Caki2 (cell line): ENCODE data around the gene SULT1A2. TPM values are rescaled to one million over a fixed set of nuclear protein-coding genes. Genes with fewer than 3 reads are reported as not detected.
"Not testable (repeated sequence)": the region's sequence is repeated elsewhere in the genome, so short reads cannot be mapped to it uniquely, and the experiment has no call there.

Source experiments
- DNase-seq: peaks from one replicate; pipeline ENCODE4 v3.0.0-alpha.2; 2015; ENCODE audit warnings: low read depth
- in situ Hi-C: cut with HindIII; loops from 2 replicates; pipeline ENCODE4 v1.10.0; 2016; ENCODE audit warnings: low sequenced_read_pairs, low pct_unique_long_range_greater_than_20kb, mixed read lengths
- total RNA-seq: library from RNA; depleted of rRNA; stranded (reverse); fragments of >200 nt; shearing (Covaris generic); gene quantifications from 2 replicates; pipeline ENCODE4 v1.2.3, GENCODE V29; 2014; ENCODE audit warnings: low replicate concordance; rRNA removed

The SULT1A2 gene
- total RNA-seq: not detected in 2 replicates

- in situ Hi-C loops: no loop called here
- DNase-seq: no peak
These were observed at the start of gene SULT1A2 for GRCh38 chr16:28596840-28597691. SULT1A2 (minus strand) TSS chr16:28597050; CDS start chr16:28595930, 1,120 bp downstream.

- DNase-seq: not testable (repeated sequence)
These were observed 43.1 kb upstream of the SULT1A2 start for GRCh38 chr16:28639959-28640358.

GRCh38 chr16:28638359-28638758 lies 41.5 kb upstream of the SULT1A2 start:
- in situ Hi-C loops, DNase-seq: not testable (repeated sequence)

More at GRCh38 chr16:28639959-28640358, 43.1 kb upstream of the SULT1A2 start:
- in situ Hi-C loops: not testable (repeated sequence)

DNA sequence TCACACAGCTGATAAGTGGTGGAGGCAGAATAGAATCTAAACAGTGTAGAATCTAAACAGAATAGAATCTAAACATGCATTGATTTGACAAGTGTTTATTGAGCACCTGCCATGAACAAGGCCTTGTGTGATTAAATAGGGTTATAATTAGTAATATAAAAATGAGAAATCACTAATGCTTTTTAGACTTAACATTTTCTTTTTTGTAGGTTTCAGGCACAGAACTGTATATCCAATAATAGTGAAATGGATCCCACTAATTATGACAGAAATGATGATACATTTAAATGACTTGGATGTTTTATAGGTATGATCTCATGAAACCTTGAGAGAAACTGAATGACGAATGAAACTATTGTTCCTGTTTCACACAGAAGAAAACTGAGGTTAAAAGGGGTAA lies 40.9 kb upstream of the SULT1A2 start, which contains the start of gene NPIPB8:
Gene NPIPB8, plus strand, starts transcription at position 301 of the 400 bp plus-strand sequence. CDS start 296 bp downstream, outside the sequence.
- in situ Hi-C loops, DNase-seq: not testable (repeated sequence)

GRCh38 chr16:28636093-28636823 lies 39.4 kb upstream of the SULT1A2 start:
- peak; percentile 93 for DNase-seq
- in situ Hi-C loops: not testable (repeated sequence)

DNA sequence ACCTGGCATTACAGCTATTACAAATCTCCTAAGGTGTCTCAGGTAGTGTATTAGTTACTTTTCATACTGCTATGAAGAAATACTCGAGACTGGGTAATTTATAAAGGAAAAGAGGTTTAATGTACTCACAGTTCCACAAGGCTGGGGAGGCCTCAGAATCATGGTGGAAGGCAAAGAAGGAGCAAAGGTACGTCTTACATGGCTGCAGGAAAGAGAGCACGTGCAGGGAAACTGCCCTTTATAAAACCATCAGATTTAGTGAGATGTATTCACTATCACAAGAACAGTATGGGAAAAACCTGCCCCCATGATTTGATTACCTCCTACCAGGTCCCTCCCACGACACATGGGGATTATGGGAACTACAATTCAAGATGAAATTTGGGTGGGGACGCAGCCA lies 34.1 kb upstream of the SULT1A2 start:
- in situ Hi-C loops, DNase-seq: not testable (repeated sequence)

DNA sequence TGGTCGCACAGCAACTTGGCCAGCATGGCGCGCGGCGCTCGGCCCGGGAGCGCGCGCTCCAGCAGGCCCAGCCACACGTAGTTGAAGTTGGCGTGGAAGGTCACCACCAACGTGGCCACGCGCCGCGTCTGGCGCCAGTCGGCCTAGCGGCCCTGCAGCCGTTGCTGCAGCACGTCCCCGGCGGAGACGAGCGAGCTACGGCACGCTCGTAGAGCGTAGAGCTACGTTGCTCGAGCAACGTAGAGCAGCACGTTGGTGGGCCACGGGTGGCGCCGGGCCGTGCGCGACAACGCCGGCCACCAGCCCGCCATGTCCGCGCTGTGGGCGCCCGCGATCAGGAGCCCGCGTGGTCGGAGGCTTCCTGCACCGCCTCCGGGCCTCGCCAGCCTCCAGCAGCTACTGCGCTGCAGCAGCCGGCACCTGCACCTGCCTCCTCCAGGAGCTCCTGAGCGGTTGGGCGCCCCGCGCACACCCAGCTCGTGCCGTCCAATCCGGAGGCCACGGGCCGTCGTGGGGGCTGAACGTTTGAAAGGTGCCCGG lies 26.4 kb upstream of the SULT1A2 start:
- in situ Hi-C loops: no loop called here
- no peak for DNase-seq

GRCh38 chr16:28622532-28623171 lies 25.8 kb upstream of the SULT1A2 start:
- DNase-seq, in situ Hi-C loops: not testable (repeated sequence)

DNA sequence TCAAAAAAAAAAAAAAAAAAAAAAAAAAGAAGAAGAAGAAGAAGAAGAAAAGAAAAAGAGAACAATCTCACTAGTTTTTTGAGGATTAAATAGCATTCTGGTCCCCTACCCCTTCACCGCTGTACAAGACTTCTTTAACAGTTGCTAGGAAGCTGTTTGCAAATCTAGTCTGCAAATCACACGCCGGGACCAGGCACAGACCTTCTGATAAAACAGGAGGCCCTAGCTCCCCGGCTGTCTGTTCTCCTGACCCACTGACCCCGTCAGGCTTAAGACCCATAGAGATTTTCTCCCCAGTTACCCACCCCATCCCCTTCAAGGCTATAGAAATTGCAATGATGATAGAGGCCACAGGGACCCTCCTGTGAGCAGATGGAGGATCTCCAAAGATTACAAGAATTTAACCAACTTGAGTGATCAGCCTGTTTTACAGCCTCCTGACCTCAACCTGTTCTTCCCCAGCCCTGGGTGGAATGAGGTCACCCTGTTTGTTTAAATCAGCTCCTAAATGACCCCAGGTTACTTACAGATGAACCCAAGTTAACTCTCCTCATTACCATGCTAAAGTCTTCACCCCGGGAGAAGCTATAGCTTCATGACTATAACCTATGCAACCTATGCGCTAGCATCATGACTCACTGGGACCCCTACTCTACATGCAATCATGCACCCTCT lies 24.8 kb upstream of the SULT1A2 start:
- in situ Hi-C loops: no loop called here

GRCh38 chr16:28620316-28620715 lies 23.5 kb upstream of the SULT1A2 start:
- in situ Hi-C loops, DNase-seq: not testable (repeated sequence)

More for the DNA sequence above, 24.8 kb upstream of the SULT1A2 start:
- DNase-seq: no peak

- peak; percentile 93 for DNase-seq
- in situ Hi-C loops: no loop called here
These were observed 21.0 kb upstream of the SULT1A2 start for GRCh38 chr16:28617874-28618273.

DNA sequence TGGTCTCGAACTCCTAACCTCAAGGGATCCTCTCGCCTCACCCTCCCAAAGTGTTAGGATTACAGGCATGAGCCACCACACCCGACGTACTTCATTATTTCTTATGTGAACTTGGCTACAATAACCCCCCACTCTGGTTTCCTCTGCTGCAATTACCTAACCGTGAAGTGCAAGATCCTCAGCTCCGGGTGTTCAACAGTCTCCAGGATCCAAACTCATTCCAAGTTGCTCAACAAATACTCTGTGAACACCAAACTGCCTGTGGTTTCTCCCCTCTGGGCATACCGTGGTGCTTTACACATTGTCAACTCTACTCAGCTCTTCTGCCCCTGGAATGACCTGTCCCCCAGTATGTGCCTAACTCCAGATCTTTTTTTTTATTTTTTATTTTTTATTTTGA lies 19.8 kb upstream of the SULT1A2 start:
- in situ Hi-C loops: no loop called here
- no peak for DNase-seq

DNA sequence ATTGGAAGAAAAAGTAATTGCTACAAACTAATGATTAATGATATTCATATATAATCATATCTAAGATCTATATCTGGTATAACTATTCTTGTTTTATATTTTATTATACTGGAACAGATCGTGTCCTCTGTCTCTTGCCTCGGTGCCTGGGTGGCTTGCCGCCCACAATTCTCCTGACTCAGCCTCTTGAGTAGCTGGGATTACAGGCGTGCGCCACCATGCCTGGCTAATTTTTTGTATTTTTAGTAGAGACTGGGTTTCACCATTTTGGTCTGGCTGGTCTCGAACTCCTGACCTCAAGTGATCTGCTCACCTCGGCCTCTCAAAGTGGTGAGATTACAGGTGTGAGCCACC lies 19.4 kb upstream of the SULT1A2 start:
- in situ Hi-C loops, DNase-seq: not testable (repeated sequence)

GRCh38 chr16:28615486-28616223 lies 18.8 kb upstream of the SULT1A2 start:
- in situ Hi-C loops: not testable (repeated sequence)
- DNase-seq: peak; percentile 55

- DNase-seq, in situ Hi-C loops: not testable (repeated sequence)
These were observed 17.7 kb upstream of the SULT1A2 start for GRCh38 chr16:28614561-28614960.

GRCh38 chr16:28613912-28614311 lies 17.1 kb upstream of the SULT1A2 start:
- in situ Hi-C loops, DNase-seq: not testable (repeated sequence)
